SJCRH30 (cell line): Measurements from ENCODE around the gene GRAP2. TPM values are rescaled to one million over a fixed set of nuclear protein-coding genes. Genes with fewer than 3 reads are reported as not detected.

Experiments used
- DNase-seq, 2 experiments: peaks; one replicate each; pipeline ENCODE4 v3.0.0-alpha.2; 2015 to 2020
- H3K27ac ChIP-seq: fragments of 250-450 bp; sonication (Bioruptor Pico); 2 replicates; pipeline ENCODE4 v1.5.1; 2020; ENCODE audit warnings: mild to moderate bottlenecking, moderate library complexity
- H3K27me3 ChIP-seq: fragments of 250-450 bp; sonication (Bioruptor Pico); 2 replicates; pipeline ENCODE4 v1.5.1; 2020; ENCODE audit warnings: mild to moderate bottlenecking, moderate library complexity
- H3K36me3 ChIP-seq: fragments of 250-450 bp; sonication (Bioruptor Pico); 2 replicates; pipeline ENCODE4 v1.5.1; 2020; ENCODE audit warnings: mild to moderate bottlenecking, moderate library complexity
- H3K4me1 ChIP-seq: fragments of 250-450 bp; sonication (Bioruptor Pico); 2 replicates; pipeline ENCODE4 v1.5.1; 2020; ENCODE audit warnings: mild to moderate bottlenecking, moderate library complexity
- H3K4me3 ChIP-seq: fragments of 250-450 bp; sonication (Bioruptor Pico); 2 replicates; pipeline ENCODE4 v1.5.1; 2020; ENCODE audit warnings: mild to moderate bottlenecking, moderate library complexity
- H3K9me3 ChIP-seq: fragments of 250-450 bp; sonication (Bioruptor Pico); replicated peaks from 2 replicates; pipeline ENCODE4 v1.5.1; 2020; ENCODE audit warnings: mild to moderate bottlenecking, moderate library complexity
- total RNA-seq: library from RNA; depleted of rRNA; stranded (reverse); fragments of >200 nt; shearing (Covaris generic); gene quantifications from 2 replicates; pipeline ENCODE4 v1.2.3, GENCODE V29; 2014

GRAP2 gene
- total RNA-seq, 1 experiment from 2014 or later, result not detected

DNA sequence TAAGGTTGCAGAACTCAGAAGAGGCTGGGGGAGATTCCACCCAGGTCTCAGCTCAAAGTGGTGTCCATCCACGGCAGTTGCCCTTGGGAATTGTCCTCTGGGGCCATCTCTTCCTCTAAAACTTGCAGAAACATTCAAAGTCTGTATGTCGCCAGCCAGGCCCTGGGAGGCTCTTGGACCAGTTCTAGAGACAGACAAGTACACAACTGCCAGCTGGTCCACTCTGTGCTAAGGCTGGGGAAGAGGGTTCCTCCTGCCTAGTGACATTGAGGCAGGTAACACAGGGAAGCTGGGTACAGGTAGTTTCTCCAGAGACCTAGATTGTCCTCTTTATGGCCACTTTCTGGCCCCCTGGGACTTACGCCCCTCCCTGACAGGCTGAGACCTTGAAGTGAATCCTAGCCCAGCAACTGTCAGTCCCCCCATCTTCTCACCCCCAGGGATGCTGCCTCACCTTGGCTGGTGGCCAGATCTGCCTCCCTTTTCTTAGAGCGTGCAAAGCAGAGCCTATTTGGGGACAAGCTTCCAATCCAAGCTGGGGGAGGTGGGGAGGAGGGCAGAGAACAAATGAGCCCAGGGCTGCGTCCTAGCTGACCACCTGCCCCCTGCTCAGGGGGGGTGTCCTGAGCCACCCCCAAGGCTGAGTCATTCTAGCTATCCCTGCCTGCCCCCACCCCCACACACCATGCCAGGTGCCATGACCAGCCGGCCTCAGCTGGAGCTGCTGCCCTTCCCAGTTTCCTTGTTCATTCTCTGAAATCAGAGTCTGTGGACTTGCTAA, 102.2 kb downstream of the GRAP2 start:
- H3K4me3 ChIP-seq, result no peak overlapping the region
- H3K27ac ChIP-seq, result no peak overlapping the region
- no peaks in the 10 kb centered on the region for H3K27me3 ChIP-seq
- no peaks in the 10 kb centered on the region for H3K36me3 ChIP-seq
- no peaks in the 10 kb centered on the region for H3K9me3 ChIP-seq
- peak; percentile 23 to 37 for DNase-seq
- H3K4me1 ChIP-seq, result peaks cover 47% of the 10 kb centered on the region

DNA sequence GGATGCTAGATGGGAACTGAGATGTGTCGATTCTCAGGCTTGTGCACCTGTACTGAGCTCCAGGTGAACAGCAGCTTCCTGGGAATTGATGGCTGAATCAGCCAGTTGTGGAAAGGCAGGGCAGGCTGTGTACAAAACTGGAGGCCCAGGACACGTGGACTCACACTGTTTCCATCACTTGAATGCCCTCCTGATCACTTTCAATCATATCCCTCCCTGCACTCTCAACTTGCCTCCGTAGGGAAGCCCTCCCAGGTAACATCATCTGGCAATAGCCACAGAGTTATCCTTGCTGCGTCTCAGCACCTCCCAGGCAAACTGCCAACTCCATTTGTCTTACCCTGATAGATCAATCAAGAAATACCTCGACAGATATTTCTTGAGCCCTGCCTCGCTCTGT, 104.0 kb downstream of the GRAP2 start:
- Histone ChIP-seq H3K4me3 (no peak overlapping the region), H3K36me3 (no peaks in the 10 kb centered on the region), H3K9me3 (no peaks in the 10 kb centered on the region), H3K27ac (no peak overlapping the region), H3K27me3 (no peaks in the 10 kb centered on the region), H3K4me1 (peaks cover 47% of the 10 kb centered on the region)
- no peak for DNase-seq

DNA sequence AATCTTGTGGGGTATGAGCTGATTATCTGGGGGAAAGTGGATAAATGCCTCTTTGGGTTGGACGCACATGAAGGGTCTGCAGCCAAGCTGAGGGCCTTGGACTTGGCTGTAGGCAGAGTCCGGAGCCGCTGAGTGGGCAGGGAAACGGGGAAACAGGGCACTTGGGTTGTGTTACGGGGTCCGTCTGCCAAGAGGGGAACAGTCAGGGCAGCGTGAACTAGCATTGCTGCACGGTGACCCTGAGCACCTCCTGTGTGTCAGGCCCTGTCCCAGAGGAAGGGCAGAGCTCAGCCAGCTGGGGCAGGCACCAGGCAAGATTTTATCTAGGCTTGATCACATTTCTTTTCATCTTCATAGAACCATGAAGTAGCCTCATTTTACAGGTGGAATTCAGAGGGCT, 105.8 kb downstream of the GRAP2 start:
- Histone ChIP-seq H3K9me3 (no peaks in the 10 kb centered on the region), H3K4me3 (no peak overlapping the region), H3K27me3 (no peaks in the 10 kb centered on the region), H3K36me3 (no peaks in the 10 kb centered on the region), H3K4me1 (peaks cover 44% of the 10 kb centered on the region), H3K27ac (no peak overlapping the region)
- no peak for DNase-seq

DNA sequence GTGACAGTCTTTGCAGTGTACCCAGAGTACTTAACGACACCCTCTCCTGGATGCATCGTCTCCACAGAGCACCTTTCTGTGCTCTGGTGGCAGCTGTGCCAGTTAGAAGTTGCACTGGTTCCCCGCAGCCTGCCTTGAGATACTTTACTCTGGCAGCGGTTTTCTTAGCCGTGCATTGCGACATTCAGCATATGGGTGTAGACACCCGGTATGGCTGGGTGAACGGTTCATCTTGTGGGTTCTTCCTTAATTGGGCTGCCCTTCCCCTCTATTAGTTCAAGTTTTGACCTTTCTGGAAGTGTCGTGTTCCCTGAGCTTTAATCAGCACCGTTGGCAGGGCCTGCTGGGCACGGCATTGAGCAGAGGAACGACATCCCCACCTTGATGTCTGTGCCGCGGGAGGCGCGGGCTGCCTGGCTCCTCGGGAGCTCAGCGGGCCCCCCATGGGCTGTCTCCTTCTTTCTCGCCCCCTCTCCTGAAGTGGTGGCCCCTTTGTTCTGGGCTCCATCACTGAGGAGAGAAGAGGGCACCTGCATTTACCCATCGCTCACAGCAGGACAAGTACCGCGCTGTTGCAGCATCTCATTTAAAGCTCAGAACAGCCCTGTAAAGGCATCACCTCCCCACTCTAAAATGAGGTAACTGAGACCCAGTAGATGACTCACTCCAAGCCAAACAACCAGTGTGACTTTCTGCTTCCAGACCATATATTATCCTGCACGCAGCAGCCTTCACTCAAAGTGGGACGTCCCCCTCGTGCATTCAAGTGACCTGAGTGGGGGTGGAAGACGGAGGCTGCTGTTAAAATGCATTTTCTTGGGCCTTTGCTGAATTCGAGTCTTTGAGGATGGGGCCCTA, 107.2 kb downstream of the GRAP2 start:
- Histone ChIP-seq H3K27ac (no peak overlapping the region), H3K9me3 (no peaks in the 10 kb centered on the region), H3K36me3 (no peaks in the 10 kb centered on the region), H3K4me3 (no peak overlapping the region), H3K27me3 (no peaks in the 10 kb centered on the region), H3K4me1 (peaks cover 35% of the 10 kb centered on the region)
- DNase-seq, result no peak

DNA sequence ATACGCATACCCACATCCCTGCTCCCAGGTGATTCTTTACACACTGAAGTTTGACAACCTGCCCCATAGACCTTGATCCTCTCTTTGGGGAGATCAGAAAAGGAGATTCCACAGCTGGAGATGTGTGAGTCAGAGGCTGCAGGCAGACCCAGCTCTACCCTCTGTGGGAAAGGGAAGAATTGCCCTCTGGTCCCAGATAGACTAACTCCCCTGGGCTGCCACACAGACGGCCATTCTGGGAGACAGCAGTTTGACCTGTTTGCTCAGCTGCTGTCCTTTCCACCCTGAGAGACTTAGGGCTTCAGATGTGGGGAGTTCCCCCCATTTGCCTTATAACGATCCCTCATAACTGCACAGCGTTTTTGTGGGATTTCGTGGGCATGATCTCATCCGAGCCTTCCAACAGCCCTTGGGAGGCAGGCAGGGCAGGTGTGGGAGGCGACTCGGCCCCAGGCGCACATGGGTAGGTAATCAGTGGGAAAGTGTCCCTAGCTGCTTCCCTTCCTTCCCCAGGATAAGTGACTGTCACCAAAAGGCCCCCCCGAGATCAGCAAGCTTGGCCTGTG, 107.9 kb downstream of the GRAP2 start:
- Histone ChIP-seq H3K36me3 (no peaks in the 10 kb centered on the region), H3K4me1 (peaks cover 29% of the 10 kb centered on the region), H3K27me3 (no peaks in the 10 kb centered on the region), H3K4me3 (no peak overlapping the region), H3K9me3 (no peaks in the 10 kb centered on the region), H3K27ac (peak overlapping the region; percentile 66)
- DNase-seq, result peak; percentile 73 to 77

DNA sequence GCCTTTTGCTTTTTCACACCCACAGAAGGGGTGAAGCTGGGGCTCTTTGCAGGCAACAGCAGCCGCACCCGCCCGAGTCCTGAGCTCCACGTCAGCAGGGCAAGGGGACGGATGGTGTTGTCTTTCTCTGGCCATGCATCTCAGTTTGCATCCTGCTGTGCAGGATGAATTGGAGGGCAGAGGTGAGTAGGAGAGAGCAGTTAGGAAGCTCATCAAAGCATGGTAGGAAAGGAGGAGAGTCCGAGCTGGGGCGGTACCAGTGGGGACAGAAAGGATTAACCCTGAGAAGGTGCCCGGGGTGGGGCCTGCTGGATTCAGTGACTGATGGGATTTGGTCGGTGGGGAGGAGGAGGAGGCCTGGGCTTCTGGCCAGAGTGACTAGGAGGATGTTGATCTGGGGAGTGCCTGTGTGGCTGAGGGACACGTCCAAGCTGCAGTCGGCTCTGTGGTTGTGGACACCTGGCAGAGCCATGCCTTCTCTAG, 108.4 kb downstream of the GRAP2 start:
- Histone ChIP-seq H3K4me3 (no peak overlapping the region), H3K4me1 (peaks cover 29% of the 10 kb centered on the region), H3K27ac (peak overlapping the region; percentile 66), H3K9me3 (no peaks in the 10 kb centered on the region), H3K36me3 (no peaks in the 10 kb centered on the region), H3K27me3 (no peaks in the 10 kb centered on the region)
- DNase-seq, result peak; percentile 52 to 57

DNA sequence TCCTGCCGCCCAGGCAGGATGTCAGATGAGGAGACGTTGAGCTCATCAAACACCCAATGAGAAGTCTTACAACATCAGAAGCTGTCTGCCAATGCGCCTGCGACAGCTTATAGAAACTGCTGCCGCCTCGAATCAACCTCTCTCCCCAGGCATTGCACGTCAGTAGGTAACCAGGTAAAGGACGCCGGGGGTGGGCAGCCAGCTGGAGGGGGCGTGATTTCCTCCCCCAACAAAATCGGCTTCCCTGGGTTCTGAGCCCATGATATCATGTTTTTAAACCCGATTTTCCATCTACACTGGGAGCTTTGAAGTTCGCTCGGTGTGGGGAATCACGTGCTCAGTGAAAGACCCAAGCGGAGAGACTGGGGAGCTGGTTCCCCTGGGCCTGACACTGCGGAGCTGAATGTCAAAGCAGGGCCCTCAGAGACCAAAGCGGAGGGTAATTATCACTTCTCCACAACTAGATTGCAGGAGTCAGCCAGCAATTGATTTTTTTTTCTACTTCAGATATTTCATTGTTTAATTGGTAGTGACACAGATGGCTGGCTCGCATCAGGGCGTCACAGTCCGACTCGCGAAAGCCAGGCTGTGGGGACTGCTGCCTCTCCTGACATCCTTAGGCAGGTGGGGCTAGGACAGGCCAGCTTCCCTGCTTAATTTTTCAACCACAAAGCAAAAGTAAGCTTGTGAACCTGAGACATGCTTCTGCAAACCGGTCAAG, 109.2 kb downstream of the GRAP2 start:
- H3K36me3 ChIP-seq, result no peaks in the 10 kb centered on the region
- H3K4me1 ChIP-seq, result peaks cover 29% of the 10 kb centered on the region
- peak in 1 of 2 experiments; percentile 30 for DNase-seq
- H3K27ac ChIP-seq, result no peak overlapping the region; the same call in 1 of the 2 replicates
- H3K9me3 ChIP-seq, result no peaks in the 10 kb centered on the region
- H3K4me3 ChIP-seq, result no peak overlapping the region
- no peaks in the 10 kb centered on the region for H3K27me3 ChIP-seq

DNA sequence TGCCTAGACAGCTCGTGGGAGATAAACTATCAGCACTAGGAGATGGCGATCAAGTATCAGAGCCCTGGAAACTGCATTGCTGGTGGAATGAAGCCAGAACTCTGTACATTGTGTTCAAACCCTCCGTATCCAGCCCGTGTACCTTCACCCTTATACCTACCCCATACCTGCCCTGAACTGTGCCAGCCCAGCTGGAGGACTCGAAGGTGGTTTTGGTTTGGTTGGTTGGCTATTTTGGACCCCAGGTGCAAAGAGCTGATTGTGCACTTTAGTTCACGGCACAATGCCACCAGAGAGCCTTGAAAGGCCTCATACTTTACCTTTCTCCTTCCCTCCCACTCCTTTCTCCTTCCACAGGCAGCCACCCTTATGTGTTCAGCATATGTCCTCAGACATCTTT, 109.9 kb downstream of the GRAP2 start:
- Histone ChIP-seq H3K36me3 (no peaks in the 10 kb centered on the region), H3K9me3 (no peaks in the 10 kb centered on the region), H3K27me3 (no peaks in the 10 kb centered on the region), H3K4me3 (no peak overlapping the region), H3K4me1 (peaks cover 29% of the 10 kb centered on the region), H3K27ac (no peak overlapping the region)
- no peak for DNase-seq

DNA sequence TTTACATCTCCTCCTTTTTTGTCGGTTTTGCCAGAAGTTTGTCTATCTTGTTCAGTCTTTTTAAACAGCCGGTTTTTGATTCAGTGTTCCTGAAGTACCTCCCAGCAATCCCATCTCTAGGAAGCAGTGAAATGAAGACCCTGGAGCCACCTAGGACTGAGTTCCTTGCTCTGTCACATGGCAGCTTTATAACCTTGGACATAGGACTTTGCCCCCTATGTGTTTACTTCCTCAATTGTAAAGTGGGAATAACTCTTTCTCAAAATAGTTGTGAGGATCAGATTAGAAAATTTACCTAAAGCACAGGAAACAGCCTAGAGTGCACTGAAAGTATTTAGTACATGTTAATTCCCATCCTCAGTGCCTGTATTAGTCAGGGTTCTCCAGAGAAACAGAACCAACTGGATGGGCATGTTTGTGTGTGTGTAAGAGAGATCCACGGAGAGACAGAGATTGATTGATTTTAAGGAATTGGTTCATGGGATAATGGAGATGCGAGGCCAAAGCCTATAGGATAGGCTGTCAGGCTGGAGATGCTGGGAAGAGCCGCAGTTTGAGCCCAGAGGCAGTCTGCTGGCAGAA, 113.9 kb downstream of the GRAP2 start:
- H3K27ac ChIP-seq, result no peak overlapping the region
- no peaks in the 10 kb centered on the region for H3K27me3 ChIP-seq
- DNase-seq, result no peak

DNA sequence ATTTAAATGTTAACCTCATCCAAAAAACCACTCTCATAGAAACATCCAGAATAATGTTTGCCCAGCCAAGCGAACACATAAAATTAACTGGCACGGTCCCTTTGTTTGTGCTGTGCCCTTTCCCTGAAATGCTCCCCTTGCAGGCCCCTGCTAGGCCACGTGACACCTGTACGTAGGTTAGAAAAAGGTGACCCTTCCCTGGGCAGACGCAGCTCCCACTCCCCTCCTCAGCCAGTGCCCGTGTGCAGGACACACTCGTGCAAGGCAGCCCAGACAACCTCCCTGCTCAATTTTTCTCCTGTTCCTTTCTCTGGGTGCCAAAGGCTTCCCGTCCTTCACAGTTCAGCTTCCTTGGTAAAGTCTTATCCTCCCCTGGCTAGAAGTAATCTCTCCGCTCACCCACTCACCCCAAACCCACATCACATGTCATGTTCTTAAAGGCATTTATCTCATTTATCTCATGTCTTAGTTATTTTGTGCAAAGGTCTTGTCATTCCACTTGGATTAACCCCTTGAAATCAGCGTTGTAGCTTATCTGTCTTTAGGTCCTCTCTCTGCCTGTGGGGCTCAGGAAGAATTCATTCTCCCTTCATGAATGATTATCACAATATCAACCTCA, 114.6 kb downstream of the GRAP2 start:
- no peak overlapping the region for H3K27ac ChIP-seq
- H3K27me3 ChIP-seq, result no peaks in the 10 kb centered on the region
- H3K4me3 ChIP-seq, result no peak overlapping the region
- H3K9me3 ChIP-seq, result no peaks in the 10 kb centered on the region
- peaks cover 4% of the 10 kb centered on the region for H3K4me1 ChIP-seq
- no peaks in the 10 kb centered on the region for H3K36me3 ChIP-seq
- no peak for DNase-seq

More for the DNA sequence above, 113.9 kb downstream of the GRAP2 start:
- Histone ChIP-seq H3K4me1 (peaks cover 12% of the 10 kb centered on the region), H3K9me3 (no peaks in the 10 kb centered on the region), H3K4me3 (no peak overlapping the region), H3K36me3 (no peaks in the 10 kb centered on the region)

DNA sequence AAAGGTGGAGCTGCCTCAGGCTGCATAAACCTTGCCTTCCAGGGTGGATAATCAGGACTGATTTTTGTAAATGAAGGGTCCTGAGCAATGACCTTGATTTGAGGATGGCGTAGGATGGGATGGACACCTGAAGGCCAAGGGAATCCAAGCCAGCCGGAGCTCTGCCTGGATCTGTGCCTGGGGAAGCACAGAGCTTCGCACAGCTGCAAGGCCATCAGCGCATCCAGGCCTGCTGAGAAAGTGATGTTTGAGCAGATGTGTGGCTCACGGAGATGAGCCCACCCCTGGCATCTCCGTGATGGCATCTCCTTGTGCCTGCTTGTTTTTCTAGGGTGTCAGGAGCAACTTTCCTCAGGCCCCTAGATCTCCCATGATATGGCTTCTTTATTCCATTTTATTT, 117.2 kb downstream of the GRAP2 start:
- Histone ChIP-seq H3K4me1 (no peaks in the 10 kb centered on the region), H3K27ac (no peak overlapping the region), H3K4me3 (no peak overlapping the region), H3K36me3 (no peaks in the 10 kb centered on the region), H3K9me3 (no peaks in the 10 kb centered on the region), H3K27me3 (no peaks in the 10 kb centered on the region)
- DNase-seq, result no peak

DNA sequence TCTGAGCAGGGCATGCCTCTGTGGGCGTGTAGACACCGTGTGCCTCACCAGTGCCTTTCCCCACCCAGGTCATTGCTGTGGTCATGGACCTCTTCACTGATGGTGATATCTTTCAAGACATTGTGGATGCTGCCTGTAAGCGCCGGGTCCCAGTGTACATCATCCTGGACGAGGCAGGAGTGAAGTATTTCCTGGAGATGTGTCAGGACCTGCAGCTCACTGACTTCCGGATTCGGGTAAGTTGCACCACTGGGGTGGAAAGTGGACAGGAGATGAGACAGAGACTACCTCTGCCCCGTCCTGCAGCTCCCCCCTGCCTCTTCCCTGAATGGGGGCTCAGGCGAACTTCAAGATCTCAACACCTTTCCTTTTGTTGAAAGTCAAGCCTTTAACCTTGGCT, 118.2 kb downstream of the GRAP2 start:
- no peak for DNase-seq
- Histone ChIP-seq H3K36me3 (no peaks in the 10 kb centered on the region), H3K27ac (no peak overlapping the region), H3K4me1 (no peaks in the 10 kb centered on the region), H3K4me3 (no peak overlapping the region), H3K9me3 (no peaks in the 10 kb centered on the region), H3K27me3 (no peaks in the 10 kb centered on the region)

DNA sequence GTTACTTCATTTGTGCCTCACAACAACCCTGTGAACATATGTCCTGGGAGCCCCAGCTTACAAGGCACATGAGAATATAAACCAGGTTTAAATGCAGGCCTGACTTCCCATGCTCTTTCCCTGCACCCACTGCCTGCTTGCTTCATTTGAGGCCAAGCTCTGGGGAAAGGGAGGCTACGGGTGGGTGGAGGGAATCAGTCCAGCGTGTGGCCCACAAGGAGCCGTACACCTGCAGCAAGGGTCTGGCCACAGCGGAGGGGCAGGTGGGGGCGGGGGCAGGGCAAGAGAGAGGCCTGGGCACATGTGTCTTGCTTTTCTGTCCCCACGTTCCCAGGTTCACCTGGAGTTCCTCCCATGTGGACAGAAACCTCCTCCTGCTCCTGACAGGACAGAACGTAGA, 120.1 kb downstream of the GRAP2 start:
- H3K27ac ChIP-seq, result no peak overlapping the region
- DNase-seq, result no peak
- no peaks in the 10 kb centered on the region for H3K4me1 ChIP-seq
- no peaks in the 10 kb centered on the region for H3K9me3 ChIP-seq
- H3K27me3 ChIP-seq, result peaks cover 3% of the 10 kb centered on the region; the same call in 1 of the 2 replicates
- H3K36me3 ChIP-seq, result no peaks in the 10 kb centered on the region
- no peak overlapping the region for H3K4me3 ChIP-seq
